HG02943 (cell line): ENCODE data around the gene ZFHX2.
A peak's percentile ranks its signal among the peaks of the same experiment; 100 is the strongest.
"Not testable (repeated sequence)": the region's sequence is repeated elsewhere in the genome, so short reads cannot be mapped to it uniquely, and the experiment has no call there.

Source experiments
- ATAC-seq: cut with Tn5 transposase; IDR thresholded peaks from one replicate; pipeline ENCODE4 v1.9.1; 2021; ENCODE audit warnings: mild to moderate bottlenecking, low read depth, moderate library complexity; ENCODE audit not compliant: unreplicated experiment

Gene ZFHX2

DNA sequence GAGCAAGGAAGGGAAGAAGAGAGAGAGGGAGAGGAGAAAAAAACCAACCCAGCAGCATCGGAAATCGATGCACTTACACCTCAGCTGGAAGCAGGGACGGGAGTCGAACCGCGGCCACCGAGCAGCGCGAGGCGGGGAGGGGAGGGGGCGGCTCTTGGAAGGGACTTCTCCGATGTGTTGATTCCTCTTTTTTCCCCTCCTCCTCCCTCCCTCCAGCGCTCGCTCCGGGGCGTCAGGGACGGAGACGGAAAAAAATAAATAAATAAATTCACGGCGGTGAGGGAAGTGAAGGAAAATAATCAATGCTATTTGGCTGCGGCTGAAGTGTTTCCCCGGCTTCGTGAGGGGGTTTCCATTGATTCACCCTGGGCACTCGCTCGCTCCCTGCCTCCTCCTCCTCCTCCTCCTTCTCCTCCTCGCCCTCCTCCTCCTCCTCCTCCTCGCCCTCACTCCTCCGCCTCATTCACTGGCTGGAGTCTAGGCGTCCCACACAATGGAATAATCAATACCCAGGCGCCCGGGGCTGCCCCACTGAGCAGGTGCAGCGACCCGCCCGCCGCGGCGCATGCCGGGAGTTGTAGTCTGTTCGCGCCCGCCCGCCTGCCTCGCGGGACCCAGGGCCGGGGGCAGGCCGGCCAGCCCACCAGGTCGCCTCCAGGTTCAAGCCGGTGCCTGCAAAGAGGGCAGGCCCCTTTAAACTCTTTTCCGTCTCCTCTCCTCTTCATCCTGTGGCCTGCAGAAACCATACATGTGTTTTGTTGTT is at the start of gene ZFHX2:
ZFHX2 (minus strand) TSS at position 500 of the 763 bp plus-strand sequence. CDS start 16,440 bp downstream, outside the sequence.
- no peak for ATAC-seq

DNA sequence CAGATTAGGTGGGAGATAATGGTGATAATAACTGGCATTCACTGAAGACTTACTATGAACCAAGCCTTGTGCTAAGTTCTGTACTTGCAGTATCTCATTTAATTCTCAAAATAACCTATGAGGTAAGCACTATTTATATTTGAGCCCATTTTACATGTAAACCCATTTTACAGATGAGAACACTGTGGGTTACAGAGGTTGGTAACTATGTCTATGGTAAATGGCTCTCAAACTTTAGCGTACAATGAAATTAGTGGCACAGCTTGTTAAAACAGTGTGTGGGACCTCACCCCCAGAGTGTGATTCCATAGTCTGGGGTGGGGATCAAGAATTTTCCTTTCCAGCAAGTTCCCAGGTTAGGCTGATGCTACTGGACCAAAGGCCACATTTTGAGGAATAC is 49.2 kb upstream of the ZFHX2 start:
- no peak for ATAC-seq

DNA sequence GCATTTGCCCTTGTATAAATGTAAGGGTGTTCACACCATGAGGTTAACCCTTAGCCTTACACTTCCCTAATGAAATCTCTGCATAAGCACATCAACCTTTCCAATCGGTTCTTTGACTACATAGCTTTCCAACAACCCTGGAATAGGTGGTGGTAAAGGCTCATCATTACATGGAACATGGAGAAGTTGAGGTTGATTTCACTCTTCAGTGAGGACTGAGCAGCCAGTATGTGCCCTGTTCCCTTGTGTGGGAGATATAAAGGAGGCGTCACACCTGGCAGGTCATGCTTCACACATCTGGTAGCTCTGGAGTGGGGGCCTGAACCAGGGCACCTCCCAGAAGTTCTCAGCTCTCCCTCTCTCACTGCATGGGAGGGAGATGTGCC is 48.8 kb upstream of the ZFHX2 start:
- no peak for ATAC-seq

DNA sequence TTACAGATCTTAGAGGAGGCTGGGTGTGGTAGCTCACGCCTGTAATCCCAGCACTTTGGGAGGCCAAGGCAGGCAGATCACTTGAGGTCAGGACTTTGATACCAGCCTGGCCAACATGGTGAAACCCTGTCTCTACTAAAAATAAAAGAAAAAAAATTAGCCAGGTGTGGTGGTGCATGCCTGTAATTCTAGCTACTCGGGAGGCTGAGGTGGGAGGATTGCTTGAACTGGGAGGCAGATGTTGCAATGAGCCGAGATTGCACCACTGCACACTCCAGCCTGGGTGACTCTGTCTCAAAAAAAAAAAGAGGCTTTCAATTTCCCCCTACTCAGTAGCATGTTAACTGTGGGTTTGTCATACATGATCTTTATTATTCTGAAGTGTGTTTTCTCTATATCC is 42.6 kb upstream of the ZFHX2 start:
- not testable (repeated sequence) for ATAC-seq

DNA sequence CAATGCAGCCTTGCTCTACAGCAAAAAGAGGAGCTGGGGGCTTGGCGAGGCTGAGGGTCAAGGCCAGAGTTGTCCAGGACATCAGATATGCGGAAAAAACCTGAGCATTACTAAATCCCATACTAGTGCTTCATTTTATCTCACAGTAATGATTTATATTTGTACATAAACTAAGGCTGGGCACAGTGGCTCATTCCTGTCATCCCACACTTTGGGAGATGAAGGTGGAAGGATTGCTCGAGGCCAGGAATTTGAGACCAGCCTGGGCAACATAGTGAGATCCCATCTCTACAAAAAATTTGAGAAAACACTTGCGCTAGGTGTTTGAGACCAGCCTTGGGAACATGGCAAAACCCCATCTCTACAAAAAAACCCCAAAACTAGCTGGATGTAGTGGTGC is 38.6 kb upstream of the ZFHX2 start:
- ATAC-seq = no peak

DNA sequence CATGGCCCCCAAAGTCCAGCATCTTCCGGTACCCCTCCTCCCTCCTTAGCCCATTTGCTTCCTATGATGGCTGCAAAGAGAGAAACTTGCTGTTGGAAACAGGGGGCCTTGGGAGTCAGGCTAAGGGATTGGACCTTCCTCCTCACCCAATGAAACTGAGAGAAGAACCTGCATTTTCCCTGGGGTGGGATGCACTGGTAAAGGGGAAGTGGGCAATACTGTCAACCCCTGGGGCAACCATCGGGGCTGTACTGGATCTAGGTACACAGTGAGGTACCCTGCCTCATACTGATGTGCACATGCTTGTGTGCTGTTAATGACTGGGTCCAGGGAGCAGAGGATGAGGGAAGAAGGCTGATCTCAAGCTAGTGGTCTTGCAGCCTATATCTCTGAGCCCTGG is 38.0 kb upstream of the ZFHX2 start:
- ATAC-seq = no peak

DNA sequence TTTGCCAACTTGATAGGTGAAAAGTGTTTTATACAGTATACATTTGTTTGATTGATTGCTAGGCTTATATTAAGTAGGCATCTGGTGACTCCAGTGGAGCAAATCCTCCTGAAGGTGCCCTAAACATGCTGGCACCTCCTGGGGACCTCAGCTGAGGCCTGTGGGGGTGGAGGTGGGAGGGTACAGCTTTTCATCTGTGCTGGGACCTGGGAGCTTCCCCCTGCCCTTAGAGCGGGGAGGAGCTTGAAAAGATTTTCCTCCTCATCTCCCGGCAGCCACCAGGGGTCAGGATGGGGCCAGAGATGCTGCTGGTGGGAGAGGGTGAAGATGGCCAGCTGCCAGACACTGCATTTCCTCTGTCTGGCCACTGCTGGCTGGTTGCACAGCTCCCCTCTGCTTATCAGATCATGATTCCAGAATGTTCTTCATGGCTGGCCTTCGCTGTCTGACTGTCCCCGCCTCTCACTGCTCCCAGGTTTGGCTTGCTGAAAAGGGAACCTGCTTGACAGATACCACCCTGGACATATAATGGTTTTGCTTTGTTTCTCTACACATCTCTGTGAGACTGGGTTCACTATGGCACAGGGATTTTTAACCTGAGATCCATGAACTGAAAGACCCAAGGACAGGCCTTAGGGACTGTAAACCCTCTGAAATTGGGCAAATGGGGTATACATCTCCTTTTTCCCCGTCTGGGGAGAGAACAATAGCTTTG is 37.5 kb upstream of the ZFHX2 start:
- ATAC-seq = peak; percentile 90

DNA sequence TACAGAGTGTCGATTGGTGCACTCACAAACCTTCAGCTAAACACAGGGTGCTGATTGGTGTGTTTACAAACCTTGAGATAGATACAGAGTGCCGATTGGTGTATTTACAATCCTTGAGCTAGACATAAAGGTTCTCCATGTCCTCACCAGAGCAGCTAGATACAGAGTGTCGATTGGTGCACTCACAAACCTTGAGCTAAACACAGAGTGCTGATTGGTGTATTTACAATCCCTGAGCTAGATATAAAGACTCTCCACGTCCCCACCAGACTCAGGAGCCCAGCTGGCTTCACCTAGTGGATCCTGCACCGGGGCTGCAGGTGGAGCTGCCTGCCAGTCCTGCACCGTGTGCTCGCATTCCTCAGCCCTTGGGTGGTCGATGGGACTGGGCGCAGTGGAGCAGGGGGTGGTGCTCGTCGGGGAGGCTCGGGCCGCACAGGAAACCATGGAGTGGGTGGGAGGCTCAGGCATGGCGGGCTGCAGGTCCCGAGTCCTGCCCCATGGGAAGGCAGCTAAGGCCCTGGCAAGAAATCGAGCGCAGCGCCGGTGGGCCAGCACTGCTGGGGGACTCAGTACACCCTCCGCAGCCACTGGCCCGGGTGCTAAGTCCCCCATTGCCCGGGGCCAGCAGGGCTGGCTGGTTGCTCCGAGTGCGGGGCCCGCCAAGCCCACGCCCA is 33.1 kb upstream of the ZFHX2 start:
- ATAC-seq = not testable (repeated sequence)

DNA sequence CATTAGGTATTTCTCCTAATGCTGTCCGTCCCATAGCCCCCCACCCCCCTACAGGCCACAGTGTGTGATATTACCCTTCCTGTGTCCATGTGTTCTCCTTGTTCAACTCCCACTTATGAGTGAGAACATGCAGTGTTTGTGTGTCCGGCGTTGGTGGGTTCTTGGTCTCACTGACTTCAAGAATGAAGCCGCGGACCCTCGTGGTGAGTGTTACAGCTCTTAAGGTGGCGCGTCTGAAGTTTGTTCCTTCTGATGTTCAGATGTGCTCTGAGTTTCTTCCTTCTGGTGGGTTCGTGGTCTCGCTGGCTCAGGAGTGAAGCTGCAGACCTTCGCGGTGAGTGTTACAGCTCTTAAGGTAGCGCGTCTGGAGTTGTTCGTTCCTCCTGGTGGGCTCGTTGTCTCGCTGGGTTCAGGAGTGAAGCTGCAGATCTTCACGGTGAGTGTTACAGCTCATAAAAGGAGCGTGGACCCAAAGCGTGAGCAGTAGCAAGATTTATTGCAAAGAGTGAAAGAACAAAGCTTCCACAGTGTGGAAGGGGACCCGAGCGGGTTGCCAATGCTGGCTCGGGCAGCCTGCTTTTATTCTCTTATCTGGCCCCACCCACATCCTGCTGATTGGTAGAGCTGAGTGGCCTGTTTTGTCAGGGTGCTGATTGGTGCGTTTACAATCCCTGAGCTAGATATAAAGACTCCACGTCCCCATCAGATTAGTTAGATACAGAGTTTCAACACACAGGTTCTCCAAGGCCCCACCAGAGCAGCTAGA is 32.4 kb upstream of the ZFHX2 start:
- ATAC-seq = not testable (repeated sequence)

DNA sequence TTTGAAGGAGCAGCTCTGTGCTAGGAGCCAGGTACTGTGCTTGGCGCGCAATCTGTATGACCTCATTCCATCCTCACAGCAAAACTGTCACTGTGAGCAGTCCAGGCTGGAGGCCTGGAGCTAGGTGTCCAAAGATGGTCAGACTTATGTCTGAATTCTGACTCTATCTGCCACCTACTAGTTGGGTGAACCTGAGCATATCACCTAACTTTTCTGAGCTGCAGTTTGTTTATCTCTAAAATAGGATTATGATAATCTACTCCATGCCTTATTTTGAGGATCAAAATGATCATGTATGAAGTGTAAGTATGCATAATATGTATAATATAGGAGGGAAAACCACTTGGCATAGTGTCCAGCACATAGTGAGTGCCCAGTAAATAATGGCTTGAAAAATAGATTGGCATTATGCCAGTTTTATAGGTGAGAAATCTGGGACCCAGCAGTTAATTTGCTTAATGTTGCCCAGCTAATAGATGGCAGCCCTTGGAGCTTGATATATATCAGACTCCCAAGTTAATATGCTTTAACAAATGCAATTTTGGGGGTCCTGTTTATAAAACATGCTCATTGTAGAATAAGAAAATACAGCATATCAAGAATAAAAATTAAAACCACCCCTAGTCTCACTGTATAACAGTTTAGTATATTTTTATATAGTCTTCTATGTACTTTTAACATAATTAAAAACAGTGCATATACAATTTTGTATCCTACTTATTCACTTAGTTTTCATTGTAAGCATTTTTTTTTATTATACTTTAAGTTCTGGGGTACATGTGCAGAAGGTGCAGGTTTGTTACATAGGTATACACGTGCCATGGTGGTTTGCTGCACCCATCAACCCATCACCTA is 31.6 kb upstream of the ZFHX2 start:
- no peak for ATAC-seq

DNA sequence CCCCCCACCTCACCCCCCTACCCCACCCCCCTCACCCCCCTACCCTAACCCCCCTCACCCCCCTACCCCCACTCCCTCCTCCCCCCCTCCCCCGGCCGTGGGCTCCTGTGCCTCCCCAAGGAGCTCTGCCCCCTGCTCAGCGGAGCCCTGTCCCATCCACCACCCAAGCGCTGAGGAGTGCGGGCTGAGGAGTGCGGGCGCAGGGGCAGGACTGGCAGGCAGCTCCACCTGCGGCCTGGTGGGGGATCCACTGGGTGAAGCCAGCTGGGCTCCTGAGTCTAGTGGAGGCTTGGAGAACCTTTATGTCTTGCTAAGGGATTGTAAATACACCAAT is 29.4 kb upstream of the ZFHX2 start:
- ATAC-seq = no peak

DNA sequence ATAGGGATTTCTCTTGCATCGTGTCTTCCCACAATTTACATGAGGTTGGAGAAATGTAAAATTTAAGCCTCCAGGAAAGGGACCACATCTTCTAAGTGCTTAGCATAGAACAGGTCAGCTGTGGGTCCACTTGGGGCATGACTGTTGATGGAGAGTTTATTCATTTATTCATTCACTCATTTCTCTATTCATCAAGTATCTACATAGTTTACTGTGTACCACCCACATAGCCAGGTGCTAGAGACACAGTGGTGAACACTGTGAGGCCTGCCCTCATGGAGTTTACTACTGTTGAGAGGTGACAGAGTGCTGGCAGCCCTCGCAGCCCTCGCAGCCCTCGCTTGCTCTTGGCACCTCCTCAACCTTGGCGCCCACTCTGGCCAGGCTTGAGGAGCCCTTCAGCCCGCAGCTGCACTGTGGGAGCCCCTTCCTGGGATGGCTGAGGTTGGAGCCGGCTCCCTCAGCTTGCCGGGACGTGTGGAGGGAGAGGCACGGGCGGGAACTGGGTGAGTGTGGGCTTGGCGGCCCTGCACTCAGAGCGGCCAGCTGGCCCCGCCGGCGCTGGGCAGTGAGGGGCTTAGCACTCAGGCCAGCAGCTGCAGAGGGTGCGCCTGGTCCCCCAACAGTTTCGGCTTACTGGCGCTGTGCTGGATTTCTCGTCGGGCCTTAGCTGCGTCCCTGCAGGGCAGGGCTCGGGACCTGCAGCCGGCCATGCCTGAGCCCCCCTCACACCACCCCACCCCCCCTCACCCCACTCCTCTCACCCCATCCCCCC is 28.8 kb upstream of the ZFHX2 start:
- ATAC-seq = no peak

DNA sequence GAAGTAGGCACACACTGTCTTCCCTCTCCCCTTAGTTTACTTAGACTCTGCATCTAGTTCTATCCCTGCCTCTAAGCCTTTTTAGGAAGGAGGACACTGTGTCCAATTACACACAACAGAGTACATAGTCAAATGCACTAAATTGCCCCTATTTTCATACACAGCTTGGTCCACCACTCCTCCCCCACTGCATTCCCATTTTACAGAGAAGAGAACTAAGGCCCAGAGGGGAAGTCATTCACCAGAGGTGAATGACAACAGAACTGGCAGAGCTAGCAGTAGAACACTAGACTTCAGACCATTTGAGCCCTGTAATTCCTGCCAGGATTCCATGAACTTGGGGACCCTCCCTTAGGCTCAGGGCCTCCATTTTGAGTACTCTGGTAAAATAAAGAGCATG is 28.2 kb upstream of the ZFHX2 start:
- ATAC-seq = no peak

DNA sequence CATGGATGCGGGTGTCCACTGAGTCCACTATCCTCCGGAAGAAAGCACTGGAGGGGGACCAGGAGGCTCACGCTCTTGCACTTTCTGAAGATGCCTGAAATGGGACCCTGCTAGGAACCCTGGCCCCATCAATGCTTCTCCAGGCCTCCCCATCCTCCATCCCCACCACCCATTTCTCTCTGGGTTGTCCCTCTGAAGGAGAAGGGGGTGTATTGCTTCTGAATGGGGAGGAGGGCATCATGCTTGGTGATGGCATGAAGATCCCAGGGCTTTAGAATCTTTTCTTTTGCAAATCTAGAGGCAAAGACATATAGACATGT is 27.7 kb upstream of the ZFHX2 start:
- ATAC-seq = no peak

DNA sequence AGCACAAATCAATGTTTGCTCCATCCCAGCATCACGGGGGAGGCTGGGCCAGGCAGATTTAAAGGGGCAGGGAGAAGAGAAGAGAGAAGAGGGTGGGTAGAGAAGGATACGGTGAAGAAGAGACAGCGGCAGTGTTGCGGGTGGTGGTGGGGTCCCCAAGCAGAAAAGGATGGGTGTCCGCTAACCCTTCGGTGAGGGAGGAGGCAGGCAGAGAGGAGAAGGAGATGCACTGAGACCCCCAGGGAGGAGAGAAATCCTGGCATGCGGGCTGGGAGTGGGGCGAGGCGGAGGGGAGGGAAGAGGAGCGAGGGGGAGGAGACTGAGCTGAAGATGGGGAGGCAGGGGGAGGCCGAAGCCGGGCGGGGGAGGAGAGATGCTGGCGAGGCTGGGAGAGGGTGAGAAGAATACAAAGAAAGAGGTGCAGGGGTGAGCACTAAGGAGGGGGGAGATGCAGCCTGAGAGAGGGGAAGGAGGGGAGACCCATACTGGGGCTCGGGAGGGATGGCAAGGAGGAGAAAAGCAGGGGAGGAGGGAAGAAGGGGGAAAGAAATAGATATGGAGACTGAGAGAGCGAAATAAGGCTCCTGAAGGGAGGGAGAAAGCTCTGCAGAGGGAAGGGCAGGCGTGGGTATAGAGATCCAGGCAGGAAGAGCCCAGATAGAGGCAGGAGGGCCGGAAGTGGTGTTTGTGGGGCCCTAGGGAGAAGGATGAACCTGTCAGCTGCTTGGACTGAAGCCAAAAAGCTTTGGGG is 27.2 kb upstream of the ZFHX2 start, which contains the start of gene JPH4:
JPH4 (minus strand) TSS at position 231 of the 751 bp plus-strand sequence. CDS start 1,337 bp downstream, outside the sequence.
- ATAC-seq = no peak

DNA sequence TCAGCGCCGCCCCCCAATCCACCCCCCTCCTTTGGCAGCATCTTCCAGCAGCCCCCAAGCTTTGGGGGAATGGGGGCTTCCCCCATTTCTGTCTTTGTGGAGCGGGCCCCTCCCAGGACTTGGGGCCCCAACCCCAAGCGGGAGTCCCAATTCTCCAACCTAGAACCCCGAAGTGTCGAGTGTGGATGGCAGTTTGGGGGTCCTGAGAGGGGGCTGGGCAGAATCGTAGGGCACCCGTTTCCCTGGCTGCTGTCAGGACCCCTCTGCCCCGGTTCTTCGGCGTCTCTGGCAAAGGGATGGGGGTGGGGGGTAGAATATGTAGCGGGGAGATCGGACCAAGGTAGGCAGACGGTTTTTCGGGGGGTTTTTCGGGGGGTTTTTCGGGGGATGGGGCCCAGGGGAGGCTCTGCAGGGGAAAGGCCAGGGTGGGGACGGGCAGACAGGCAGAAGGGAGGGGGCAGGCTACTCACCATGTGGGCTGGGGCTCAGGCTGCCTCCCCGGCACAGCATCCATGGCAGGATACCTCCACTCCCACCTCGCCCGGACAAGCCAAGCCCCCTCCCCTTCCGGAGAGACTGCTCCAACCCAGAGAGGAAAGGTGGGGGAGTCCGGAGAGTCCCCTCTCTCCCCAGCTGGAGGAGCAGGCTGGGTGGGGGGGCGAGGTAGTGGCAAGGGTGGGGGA is 26.3 kb upstream of the ZFHX2 start:
- ATAC-seq = no peak

DNA sequence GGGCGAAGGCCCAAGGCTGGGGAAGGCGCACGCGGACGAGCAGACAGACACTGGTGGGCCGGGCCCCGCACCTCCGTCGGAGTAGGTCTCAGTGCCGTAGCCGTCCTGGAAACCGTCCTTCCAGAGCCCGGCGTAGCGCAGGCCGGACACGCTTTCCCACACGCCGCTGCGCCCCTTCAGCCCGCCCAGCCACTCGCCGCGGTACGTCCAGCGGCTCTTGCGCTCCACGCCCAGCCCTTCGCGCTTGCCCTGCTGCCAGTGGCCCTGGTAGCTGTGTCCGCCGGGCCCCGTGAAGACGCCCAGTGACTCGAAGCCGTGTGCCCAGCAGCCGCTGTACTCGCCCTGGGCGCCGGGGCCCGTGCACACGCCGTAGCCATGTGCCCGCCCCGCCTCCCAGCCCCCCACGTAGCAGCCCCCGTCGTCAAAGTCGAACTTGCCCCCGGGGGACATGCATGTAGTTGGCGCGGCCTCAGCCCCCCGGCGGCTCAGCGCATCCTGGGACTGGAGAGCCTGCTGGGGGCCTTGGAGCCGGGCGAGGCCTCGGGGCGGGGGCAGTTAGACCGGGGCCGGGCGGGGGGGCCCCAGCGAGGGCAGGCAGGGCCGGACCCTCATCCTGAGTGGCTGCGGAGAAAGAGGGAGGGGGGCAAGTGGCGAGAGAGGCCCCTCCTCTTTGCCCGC is 25.6 kb upstream of the ZFHX2 start:
- ATAC-seq = no peak
